Keratinocyte (primary cell): Measurements from ENCODE around the gene IREB2. TPM values are rescaled to one million over a fixed set of nuclear protein-coding genes. Genes with fewer than 3 reads are reported as not detected.

Experiments
- DNase-seq: peaks from one replicate; pipeline ENCODE4 v3.0.0-alpha.2; 2011; ENCODE audit warnings: low read depth, missing footprints, low spot score
- FAIRE-seq: peaks from 2 replicates; lab custom pipeline; 2011; peaks lifted over from hg19 to GRCh38; lab: Jason Lieb, UNC
- H2AFZ ChIP-seq: 2 replicates; pipeline ENCODE4 v1.6.0; 2012; ENCODE audit warnings: low read length, control low read depth, inconsistent platforms; ENCODE audit not compliant: control insufficient read depth
- H3K27ac ChIP-seq: 2 replicates; pipeline ENCODE4 v1.5.1; 2011; ENCODE audit warnings: low read length; ENCODE audit not compliant: control insufficient read depth, insufficient read depth
- H3K27me3 ChIP-seq: 3 replicates; pipeline ENCODE4 v1.6.0; 2011; ENCODE audit warnings: low read length; ENCODE audit not compliant: control insufficient read depth, insufficient read depth; ENCODE audit errors: extremely low read depth
- H3K36me3 ChIP-seq, 2 experiments: 2 replicates in 1 of 2; 3 replicates in 1 of 2; pipeline ENCODE4 v1.5.1; 2011; ENCODE audit warnings: low read length in 2 of 2, mild to moderate bottlenecking in 1 of 2; ENCODE audit not compliant: control insufficient read depth in 2 of 2, insufficient read depth in 2 of 2; ENCODE audit errors: extremely low read depth in 1 of 2
- H3K4me1 ChIP-seq: 3 replicates; pipeline ENCODE4 v1.5.1; 2011; ENCODE audit warnings: low read length; ENCODE audit not compliant: control insufficient read depth, insufficient read depth; ENCODE audit errors: extremely low read depth
- H3K4me2 ChIP-seq: 3 replicates; pipeline ENCODE4 v1.6.0; 2011; ENCODE audit warnings: low read depth, low read length; ENCODE audit not compliant: control insufficient read depth, insufficient read depth; ENCODE audit errors: extremely low read depth
- H3K4me3 ChIP-seq, 3 experiments: fragments of 200-600 bp in 1 of 3; sonication (generic) in 1 of 3; 2 replicates in 2 of 3; 3 replicates in 1 of 3; pipeline ENCODE4 v1.5.1; 2011 to 2016; ENCODE audit warnings: low read length in 3 of 3, mild to moderate bottlenecking in 3 of 3, control low read depth in 2 of 3, inconsistent platforms in 1 of 3, low read depth in 1 of 3, mixed read lengths in 1 of 3, mixed run types in 1 of 3, moderate library complexity in 1 of 3; ENCODE audit not compliant: control insufficient read depth in 2 of 3, insufficient read depth in 2 of 3; ENCODE audit errors: extremely low read depth in 1 of 3
- H3K79me2 ChIP-seq: 2 replicates; pipeline ENCODE4 v1.6.0; 2012; ENCODE audit warnings: low read length; ENCODE audit not compliant: control insufficient read depth, insufficient read depth
- H3K9ac ChIP-seq: 3 replicates; pipeline ENCODE4 v1.6.0; 2011; ENCODE audit warnings: low read length; ENCODE audit not compliant: control insufficient read depth, insufficient read depth; ENCODE audit errors: extremely low read depth
- H3K9me1 ChIP-seq: 3 replicates; pipeline ENCODE4 v1.6.0; 2011; ENCODE audit warnings: low read length; ENCODE audit not compliant: control insufficient read depth, insufficient read depth; ENCODE audit errors: extremely low read depth
- H3K9me3 ChIP-seq: 2 replicates; pipeline ENCODE4 v1.5.1; 2012; ENCODE audit warnings: low read depth, low read length; ENCODE audit not compliant: control insufficient read depth
- H4K20me1 ChIP-seq: 3 replicates; pipeline ENCODE4 v1.6.0; 2011; ENCODE audit warnings: low read length; ENCODE audit not compliant: control insufficient read depth, insufficient read depth; ENCODE audit errors: extremely low read depth
- EZH2 ChIP-seq: IDR thresholded peaks from one replicate; pipeline ENCODE4 v1.6.1; 2012; ENCODE audit warnings: inconsistent platforms, mild to moderate bottlenecking, low read length, moderate library complexity
- dilution Hi-C: fragments of 300-500 bp; cut with MboI; formaldehyde crosslinking; loops from one replicate; pipeline ENCODE4 v1.7.0; 2020; ENCODE audit warnings: low sequenced_read_pairs; ENCODE audit not compliant: extremely low pct_ligation_motif_present
- polyA plus RNA-seq, 5 experiments: library from polyadenylated mRNA; depleted of rRNA in 3 of 5; stranded (reverse) in 3 of 5; stranded (forward) in 1 of 5; unstranded in 1 of 5; fragments of >200 nt; gene quantifications; 1 replicate in 1 of 5; 2 replicates in 3 of 5; 3 replicates in 1 of 5; pipeline versions ENCODE4 v1.2.1 to v1.2.3, GENCODE V29; 2011 to 2012; ENCODE audit warnings: missing spikeins in 2 of 5, low read depth in 1 of 5, low replicate concordance in 1 of 5
- TF ChIP-seq, protein P1 (sequence below), 3 experiments: IDR thresholded peaks in 1 of 3; conservative IDR thresholded peaks in 1 of 3; optimal IDR thresholded peaks in 1 of 3; 2 replicates in 2 of 3; 3 replicates in 1 of 3; pipeline versions ENCODE3 to v1.5.1; 2011; ENCODE audit warnings: low read length in 3 of 3, mild to moderate bottlenecking in 3 of 3, moderate library complexity in 2 of 3, control low read depth in 1 of 3, inconsistent platforms in 1 of 3; ENCODE audit not compliant: insufficient read depth in 2 of 3; ENCODE audit errors: extremely low read depth in 1 of 3

IREB2 gene
- polyA plus RNA-seq, 1 donor (not counting 4 experiments of a cell fraction or from before 2014, with no cell fraction given): 20.5 TPM

DNA sequence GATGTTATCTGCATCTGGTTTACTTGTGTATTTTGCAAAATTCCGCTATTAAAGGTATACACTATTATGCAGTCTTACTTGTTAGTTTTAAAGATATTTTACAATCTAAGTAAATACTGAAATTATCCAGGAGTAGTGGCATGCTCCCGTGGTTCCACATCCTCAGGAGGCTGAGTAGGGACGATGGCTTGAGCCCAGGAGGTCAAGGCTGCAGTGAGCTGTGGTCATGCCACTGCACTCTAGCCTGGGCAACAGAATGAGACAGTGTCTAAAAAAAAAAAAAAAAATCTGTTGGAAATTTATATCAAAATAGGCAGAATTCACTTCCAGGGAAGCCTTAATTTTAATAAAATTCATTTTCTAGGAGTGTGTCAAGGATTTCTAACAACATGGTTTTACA is 41.6 kb downstream of the IREB2 start:
- H3K9ac ChIP-seq: no peak overlapping the region
- H3K4me1 ChIP-seq: no peaks in the 10 kb centered on the region
- no peaks in the 10 kb centered on the region for H3K27me3 ChIP-seq
- no peak overlapping the region for H3K4me3 ChIP-seq
- no peaks in the 10 kb centered on the region for H3K9me3 ChIP-seq
- H4K20me1 ChIP-seq: no peaks in the 10 kb centered on the region
- DNase-seq (no peak), FAIRE-seq (no peak)
- H2AFZ ChIP-seq: no peak overlapping the region
- dilution Hi-C loops: no loop called here
- peaks cover 19 to 26% of the 10 kb centered on the region in 2 experiments for H3K36me3 ChIP-seq
- no peak overlapping the region for H3K27ac ChIP-seq
- H3K4me2 ChIP-seq: no peak overlapping the region
- H3K9me1 ChIP-seq: no peaks in the 10 kb centered on the region
- TF ChIP-seq, protein P1, sequence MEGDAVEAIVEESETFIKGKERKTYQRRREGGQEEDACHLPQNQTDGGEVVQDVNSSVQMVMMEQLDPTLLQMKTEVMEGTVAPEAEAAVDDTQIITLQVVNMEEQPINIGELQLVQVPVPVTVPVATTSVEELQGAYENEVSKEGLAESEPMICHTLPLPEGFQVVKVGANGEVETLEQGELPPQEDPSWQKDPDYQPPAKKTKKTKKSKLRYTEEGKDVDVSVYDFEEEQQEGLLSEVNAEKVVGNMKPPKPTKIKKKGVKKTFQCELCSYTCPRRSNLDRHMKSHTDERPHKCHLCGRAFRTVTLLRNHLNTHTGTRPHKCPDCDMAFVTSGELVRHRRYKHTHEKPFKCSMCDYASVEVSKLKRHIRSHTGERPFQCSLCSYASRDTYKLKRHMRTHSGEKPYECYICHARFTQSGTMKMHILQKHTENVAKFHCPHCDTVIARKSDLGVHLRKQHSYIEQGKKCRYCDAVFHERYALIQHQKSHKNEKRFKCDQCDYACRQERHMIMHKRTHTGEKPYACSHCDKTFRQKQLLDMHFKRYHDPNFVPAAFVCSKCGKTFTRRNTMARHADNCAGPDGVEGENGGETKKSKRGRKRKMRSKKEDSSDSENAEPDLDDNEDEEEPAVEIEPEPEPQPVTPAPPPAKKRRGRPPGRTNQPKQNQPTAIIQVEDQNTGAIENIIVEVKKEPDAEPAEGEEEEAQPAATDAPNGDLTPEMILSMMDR (optimal IDR thresholded peaks at IDR 0.05 in 1 of 3, IDR thresholded peaks at IDR 0.05 in 1 of 3, conservative IDR thresholded peaks at IDR 0.05 in 1 of 3; ENCODE audit: extremely low read depth in 1 of 3, insufficient read depth in 2 of 3, low read length in 3 of 3): no peak
- no peaks in the 10 kb centered on the region for H3K79me2 ChIP-seq

DNA sequence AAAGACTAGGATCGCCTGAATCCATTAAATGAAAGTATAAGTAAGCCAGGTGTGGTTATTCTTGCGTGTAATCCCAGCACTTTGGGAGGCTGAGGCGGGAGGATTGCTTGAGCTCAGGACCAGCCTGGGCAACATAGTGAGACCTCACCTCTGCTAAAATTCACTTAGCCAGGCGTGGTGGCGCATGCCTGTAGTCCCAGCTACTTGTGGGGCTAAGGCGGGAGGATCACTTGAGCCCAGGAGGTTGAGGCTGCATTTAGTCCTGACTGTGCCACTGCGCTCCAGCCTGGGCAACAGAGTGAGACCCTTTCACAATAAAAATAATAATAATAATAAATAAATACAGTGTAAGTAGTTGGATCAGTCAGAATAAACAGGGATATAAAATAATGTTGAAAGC is 43.9 kb downstream of the IREB2 start:
- no peak overlapping the region for H3K4me3 ChIP-seq
- H3K27me3 ChIP-seq: no peaks in the 10 kb centered on the region
- no peak overlapping the region for H3K4me2 ChIP-seq
- no peak overlapping the region for H3K27ac ChIP-seq
- no peaks in the 10 kb centered on the region for H4K20me1 ChIP-seq
- H3K9me1 ChIP-seq: no peaks in the 10 kb centered on the region
- no peaks in the 10 kb centered on the region for H3K79me2 ChIP-seq
- DNase-seq (no peak), FAIRE-seq (no peak)
- no peaks in the 10 kb centered on the region for H3K9me3 ChIP-seq
- dilution Hi-C loops: no loop called here
- no peak overlapping the region for H3K9ac ChIP-seq
- peaks cover 20 to 24% of the 10 kb centered on the region in 2 experiments for H3K36me3 ChIP-seq
- TF ChIP-seq, protein P1 (optimal IDR thresholded peaks at IDR 0.05 in 1 of 3, IDR thresholded peaks at IDR 0.05 in 1 of 3, conservative IDR thresholded peaks at IDR 0.05 in 1 of 3; ENCODE audit: extremely low read depth in 1 of 3, insufficient read depth in 2 of 3, low read length in 3 of 3): no peak
- TF ChIP-seq EZH2: no peak
- H3K4me1 ChIP-seq: no peaks in the 10 kb centered on the region
- no peak overlapping the region for H2AFZ ChIP-seq
